HAP-1 (cell line): ENCODE measurements around the gene MYT1.
"Not testable (repeated sequence)": the region's sequence is repeated elsewhere in the genome, so short reads cannot be mapped to it uniquely, and the experiment has no call there.

Source experiments
- DNase-seq, 2 experiments: peaks; one replicate each; pipeline ENCODE4 v3.0.0-alpha.2; 2016 to 2020; ENCODE audit warnings: low spot score in 2 of 2
- H3K27me3 ChIP-seq: fragments of 250-450 bp; sonication (Bioruptor Pico); 2 replicates; pipeline ENCODE4 v1.5.1; 2020; ENCODE audit warnings: low read depth, mild to moderate bottlenecking, moderate library complexity
- H3K36me3 ChIP-seq: fragments of 250-450 bp; sonication (Bioruptor Pico); replicated peaks from 2 replicates; pipeline ENCODE4 v1.5.1; 2020; ENCODE audit warnings: mild to moderate bottlenecking
- H3K4me1 ChIP-seq: fragments of 250-450 bp; sonication (Bioruptor Pico); 2 replicates; pipeline ENCODE4 v1.5.1; 2020; ENCODE audit warnings: mild to moderate bottlenecking
- H3K4me3 ChIP-seq: fragments of 250-450 bp; sonication (Bioruptor Pico); 2 replicates; pipeline ENCODE4 v1.5.1; 2020; ENCODE audit warnings: mild to moderate bottlenecking, moderate library complexity
- H3K9me3 ChIP-seq: fragments of 250-450 bp; sonication (Bioruptor Pico); 2 replicates; pipeline ENCODE4 v1.5.1; 2020; ENCODE audit warnings: mild to moderate bottlenecking, moderate library complexity
- in situ Hi-C: fragments of 300-500 bp; cut with MboI; formaldehyde crosslinking; loops from 3 replicates; pipeline ENCODE4 v1.14.3; 2020; ENCODE audit warnings: low sequenced_read_pairs, inconsistent platforms, mixed read lengths

Gene MYT1

GRCh38 chr20:64164123-64164836, at the start of gene MYT1:
TSS of gene MYT1 (plus strand) at chr20:64164452. CDS start at chr20:64198862, 34,410 bp downstream.
- peaks cover 25% of the 10 kb centered on the region for H3K27me3 ChIP-seq

GRCh38 chr20:64115171-64115911, 48.9 kb upstream of the MYT1 start:
- no peak for DNase-seq
- no peaks in the 10 kb centered on the region for H3K27me3 ChIP-seq
- no peaks in the 10 kb centered on the region for H3K4me1 ChIP-seq
- H3K4me3 ChIP-seq, result no peak overlapping the region
- H3K9me3 ChIP-seq, result no peaks in the 10 kb centered on the region
- in situ Hi-C loops, result no loop called here
- H3K36me3 ChIP-seq, result no peaks in the 10 kb centered on the region

More at GRCh38 chr20:64164123-64164836, at the start of gene MYT1:
- in situ Hi-C loops, result no loop called here
- no peak for DNase-seq
- Histone ChIP-seq H3K9me3 (no peaks in the 10 kb centered on the region), H3K36me3 (no peaks in the 10 kb centered on the region), H3K4me3 (no peak within 1 kb of the TSS), H3K4me1 (no peaks in the 10 kb centered on the region)

GRCh38 chr20:64116016-64116415, 48.2 kb upstream of the MYT1 start:
- Histone ChIP-seq H3K4me1 (no peaks in the 10 kb centered on the region), H3K27me3 (no peaks in the 10 kb centered on the region), H3K9me3 (no peaks in the 10 kb centered on the region), H3K4me3 (no peak overlapping the region), H3K36me3 (no peaks in the 10 kb centered on the region)
- in situ Hi-C loops, result no loop called here
- no peak for DNase-seq

- Histone ChIP-seq H3K36me3 (no peaks in the 10 kb centered on the region), H3K4me3 (no peak overlapping the region), H3K4me1 (no peaks in the 10 kb centered on the region), H3K27me3 (no peaks in the 10 kb centered on the region), H3K9me3 (no peaks in the 10 kb centered on the region)
- DNase-seq, result no peak
- in situ Hi-C loops, result no loop called here
Observed at GRCh38 chr20:64116541-64117431, 47.5 kb upstream of the MYT1 start.

- H3K4me1 ChIP-seq, H3K4me3 ChIP-seq, in situ Hi-C loops, H3K36me3 ChIP-seq, H3K9me3 ChIP-seq, DNase-seq, H3K27me3 ChIP-seq: not testable (repeated sequence)
Observed at GRCh38 chr20:64117432-64117777, 46.8 kb upstream of the MYT1 start.

- in situ Hi-C loops, result no loop called here
- no peaks in the 10 kb centered on the region for H3K4me1 ChIP-seq
Observed at GRCh38 chr20:64119301-64119680, 45.0 kb upstream of the MYT1 start.

GRCh38 chr20:64119681-64120341, 44.4 kb upstream of the MYT1 start:
- Histone ChIP-seq H3K4me3 (no peak overlapping the region), H3K4me1 (no peaks in the 10 kb centered on the region), H3K36me3 (no peaks in the 10 kb centered on the region), H3K27me3 (no peaks in the 10 kb centered on the region), H3K9me3 (no peaks in the 10 kb centered on the region)
- peak in 1 of 2 experiments; percentile 6 for DNase-seq
- in situ Hi-C loops, result no loop called here

More at GRCh38 chr20:64119301-64119680, 45.0 kb upstream of the MYT1 start:
- peak in 1 of 2 experiments; percentile 8 for DNase-seq
- Histone ChIP-seq H3K27me3 (no peaks in the 10 kb centered on the region), H3K4me3 (no peak overlapping the region), H3K9me3 (no peaks in the 10 kb centered on the region), H3K36me3 (no peaks in the 10 kb centered on the region)

GRCh38 chr20:64121586-64121985, 42.7 kb upstream of the MYT1 start:
- H3K27me3 ChIP-seq, result no peaks in the 10 kb centered on the region

GRCh38 chr20:64122927-64123326, 41.3 kb upstream of the MYT1 start:
- in situ Hi-C loops, H3K9me3 ChIP-seq, DNase-seq, H3K27me3 ChIP-seq, H3K4me3 ChIP-seq, H3K4me1 ChIP-seq, H3K36me3 ChIP-seq: not testable (repeated sequence)

More at GRCh38 chr20:64121586-64121985, 42.7 kb upstream of the MYT1 start:
- no peak for DNase-seq
- H3K9me3 ChIP-seq, result no peaks in the 10 kb centered on the region
- H3K36me3 ChIP-seq, result no peaks in the 10 kb centered on the region
- H3K4me3 ChIP-seq, result no peak overlapping the region
- no peaks in the 10 kb centered on the region for H3K4me1 ChIP-seq
- in situ Hi-C loops, result no loop called here

GRCh38 chr20:64123517-64123916, 40.7 kb upstream of the MYT1 start:
- in situ Hi-C loops, H3K36me3 ChIP-seq, H3K27me3 ChIP-seq: not testable (repeated sequence)

GRCh38 chr20:64129146-64129782, 35.0 kb upstream of the MYT1 start:
- Histone ChIP-seq H3K4me3 (no peak overlapping the region), H3K36me3 (no peaks in the 10 kb centered on the region), H3K4me1 (no peaks in the 10 kb centered on the region), H3K27me3 (no peaks in the 10 kb centered on the region), H3K9me3 (peaks cover 3% of the 10 kb centered on the region; the same call in 1 of the 2 replicates)
- peak in 1 of 2 experiments; percentile 4 for DNase-seq
- in situ Hi-C loops, result no loop called here

More at GRCh38 chr20:64123517-64123916, 40.7 kb upstream of the MYT1 start:
- not testable (repeated sequence) for DNase-seq, H3K4me1 ChIP-seq, H3K9me3 ChIP-seq, H3K4me3 ChIP-seq

- H3K36me3 ChIP-seq, result no peaks in the 10 kb centered on the region
- H3K9me3 ChIP-seq, result peaks cover 3% of the 10 kb centered on the region; the same call in 1 of the 2 replicates
- H3K27me3 ChIP-seq, result no peaks in the 10 kb centered on the region
- in situ Hi-C loops, result no loop called here
- no peaks in the 10 kb centered on the region for H3K4me1 ChIP-seq
- no peak overlapping the region for H3K4me3 ChIP-seq
- no peak for DNase-seq
Observed at GRCh38 chr20:64130271-64130670, 34.0 kb upstream of the MYT1 start.

GRCh38 chr20:64130876-64131275, 33.4 kb upstream of the MYT1 start:
- in situ Hi-C loops, result no loop called here
- H3K4me3 ChIP-seq, result no peak overlapping the region
- no peaks in the 10 kb centered on the region for H3K4me1 ChIP-seq
- peak in 1 of 2 experiments; percentile 3 for DNase-seq
- H3K36me3 ChIP-seq, result no peaks in the 10 kb centered on the region
- H3K27me3 ChIP-seq, result no peaks in the 10 kb centered on the region
- peaks cover 3% of the 10 kb centered on the region; the same call in 1 of the 2 replicates for H3K9me3 ChIP-seq
